ENCODE results near the gene BCAP29.

- TF ChIP-seq REST (IDR thresholded peaks at IDR 0.05; ENCODE audit: low read depth) (no peak), NFIC (IDR thresholded peaks at IDR 0.05) (no peak), MAX (IDR thresholded peaks at IDR 0.05) (no peak), TEAD4 (IDR thresholded peaks at IDR 0.05) (no peak), EP300 (IDR thresholded peaks at IDR 0.05; ENCODE audit: borderline replicate concordance) (no peak), TAF1 (IDR thresholded peaks at IDR 0.05; ENCODE audit: low read depth) (no peak), RAD21 (IDR thresholded peaks at IDR 0.05; ENCODE audit: low read depth) (no peak), CEBPB (IDR thresholded peaks at IDR 0.05) (no peak), YY1 (IDR thresholded peaks at IDR 0.05; ENCODE audit: low read depth) (no peak), CREB1 (IDR thresholded peaks at IDR 0.05; ENCODE audit: low read depth) (no peak), TCF12 (IDR thresholded peaks at IDR 0.05; ENCODE audit: low read depth) (no peak), ZBTB7A (IDR thresholded peaks at IDR 0.05; ENCODE audit: low read depth) (no peak)
Observed at GRCh38 chr7:107628461-107629064, 48.5 kb downstream of the BCAP29 start.

Measured in Ishikawa (cell line).